Calu3 (cell line): Measurements from ENCODE around the gene NSG2. TPM values are rescaled to one million over a fixed set of nuclear protein-coding genes. Genes with fewer than 3 reads are reported as not detected.

Experiments used
- BruUV-seq: library from RNA; stranded (reverse); fragments of 400-500 nt; replicated peaks from 2 replicates; lab custom pipeline; 2021; lab: Mats Ljungman, UMichigan
- CTCF ChIA-PET: fragments of 300-600 bp; sonication (Branson Sonifier 250); formaldehyde crosslinking; loops from one replicate; lab custom pipeline; 2022; ENCODE audit warnings: antibody characterized with exemption; lab: Charles Lee
- DNase-seq: peaks from one replicate; pipeline ENCODE4 v3.0.0; 2022
- H3K27ac Mint-ChIP-seq: one replicate; pipeline ENCODE4 v1.8.0; 2022; ENCODE audit warnings: mixed read lengths; ENCODE audit not compliant: unreplicated experiment
- H3K27me3 Mint-ChIP-seq: one replicate; pipeline ENCODE4 v1.8.0; 2022; ENCODE audit warnings: mixed read lengths; ENCODE audit not compliant: unreplicated experiment
- H3K36me3 Mint-ChIP-seq: one replicate; pipeline ENCODE4 v1.8.0; 2022; ENCODE audit warnings: mild to moderate bottlenecking, moderate library complexity, mixed read lengths; ENCODE audit not compliant: insufficient read depth, unreplicated experiment
- H3K4me1 Mint-ChIP-seq: one replicate; pipeline ENCODE4 v1.8.0; 2022; ENCODE audit warnings: mild to moderate bottlenecking, low read depth, mixed read lengths; ENCODE audit not compliant: unreplicated experiment
- H3K4me3 Mint-ChIP-seq: one replicate; pipeline ENCODE4 v1.8.0; 2022; ENCODE audit warnings: mild to moderate bottlenecking, low read depth, moderate library complexity, mixed read lengths; ENCODE audit not compliant: unreplicated experiment
- H3K9me3 Mint-ChIP-seq: one replicate; pipeline ENCODE4 v1.8.0; 2022; ENCODE audit warnings: low read depth, mixed read lengths; ENCODE audit not compliant: unreplicated experiment
- intact Hi-C: fragments of 100-400 bp; cut with micrococcal nuclease; formaldehyde crosslinking; loops from one replicate; pipeline ENCODE4 v1.10.0; 2022; ENCODE audit not compliant: unreplicated experiment
- total RNA-seq: library from RNA; stranded (reverse); gene quantifications from 2 replicates; pipeline ENCODE4 v1.2.3, GENCODE V29; 2022
- TF ChIP-seq, protein P1 (sequence below): fragments of 200-600 bp; IDR thresholded peaks from one replicate; pipeline ENCODE4 v1.8.0; 2022; ENCODE audit warnings: antibody characterized with exemption; ENCODE audit not compliant: unreplicated experiment

NSG2 gene
- total RNA-seq, 1 experiment from 2014 or later: not detected

GRCh38 chr5:174094857-174095606 lies 49.5 kb downstream of the NSG2 start:
- H3K27ac Mint-ChIP-seq: no peak overlapping the region
- no peak for DNase-seq
- intact Hi-C loops: no loop called here
- H3K27me3 Mint-ChIP-seq: peaks cover 31% of the 10 kb centered on the region
- no peak overlapping the region for H3K4me3 Mint-ChIP-seq
- TF ChIP-seq, protein P1, sequence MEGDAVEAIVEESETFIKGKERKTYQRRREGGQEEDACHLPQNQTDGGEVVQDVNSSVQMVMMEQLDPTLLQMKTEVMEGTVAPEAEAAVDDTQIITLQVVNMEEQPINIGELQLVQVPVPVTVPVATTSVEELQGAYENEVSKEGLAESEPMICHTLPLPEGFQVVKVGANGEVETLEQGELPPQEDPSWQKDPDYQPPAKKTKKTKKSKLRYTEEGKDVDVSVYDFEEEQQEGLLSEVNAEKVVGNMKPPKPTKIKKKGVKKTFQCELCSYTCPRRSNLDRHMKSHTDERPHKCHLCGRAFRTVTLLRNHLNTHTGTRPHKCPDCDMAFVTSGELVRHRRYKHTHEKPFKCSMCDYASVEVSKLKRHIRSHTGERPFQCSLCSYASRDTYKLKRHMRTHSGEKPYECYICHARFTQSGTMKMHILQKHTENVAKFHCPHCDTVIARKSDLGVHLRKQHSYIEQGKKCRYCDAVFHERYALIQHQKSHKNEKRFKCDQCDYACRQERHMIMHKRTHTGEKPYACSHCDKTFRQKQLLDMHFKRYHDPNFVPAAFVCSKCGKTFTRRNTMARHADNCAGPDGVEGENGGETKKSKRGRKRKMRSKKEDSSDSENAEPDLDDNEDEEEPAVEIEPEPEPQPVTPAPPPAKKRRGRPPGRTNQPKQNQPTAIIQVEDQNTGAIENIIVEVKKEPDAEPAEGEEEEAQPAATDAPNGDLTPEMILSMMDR: no peak
- no peaks in the 10 kb centered on the region for H3K9me3 Mint-ChIP-seq
- CTCF ChIA-PET: no interaction called here
- H3K36me3 Mint-ChIP-seq: no peaks in the 10 kb centered on the region
- H3K4me1 Mint-ChIP-seq: no peaks in the 10 kb centered on the region
- BruUV-seq: no TSS peak

DNA sequence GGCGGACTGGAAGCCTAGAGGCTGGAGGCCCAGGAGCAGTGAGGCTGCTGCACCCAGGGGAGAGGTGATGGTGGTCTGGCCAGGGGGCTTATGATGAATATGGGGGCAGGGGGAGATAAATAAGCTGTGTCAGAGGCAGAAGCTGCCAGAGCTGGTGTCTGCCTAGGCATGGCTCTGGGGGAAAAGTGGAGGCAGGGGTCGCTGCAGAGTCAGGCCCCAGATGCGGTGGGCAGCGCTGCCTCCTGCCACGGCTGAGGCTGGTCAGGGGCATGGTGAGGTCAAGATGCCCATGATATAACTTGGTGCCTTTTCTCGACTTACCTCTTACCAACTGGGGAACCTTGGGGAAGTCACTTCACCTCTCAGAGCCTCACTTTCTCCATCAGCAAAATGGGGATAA lies 51.1 kb downstream of the NSG2 start:
- DNase-seq: no peak
- Mint-ChIP-seq H3K9me3 (no peaks in the 10 kb centered on the region), H3K27ac (no peak overlapping the region), H3K4me1 (no peaks in the 10 kb centered on the region), H3K36me3 (no peaks in the 10 kb centered on the region), H3K4me3 (no peak overlapping the region), H3K27me3 (peaks cover 16% of the 10 kb centered on the region)
- TF ChIP-seq, protein P1: no peak
- CTCF ChIA-PET: interaction anchor here (0.6 kb wide), 1 partner anchor 10 kb away, joined by 4 read pairs; no protein-coding TSS in a partner anchor
- intact Hi-C loops: no loop called here
- BruUV-seq: no TSS peak

DNA sequence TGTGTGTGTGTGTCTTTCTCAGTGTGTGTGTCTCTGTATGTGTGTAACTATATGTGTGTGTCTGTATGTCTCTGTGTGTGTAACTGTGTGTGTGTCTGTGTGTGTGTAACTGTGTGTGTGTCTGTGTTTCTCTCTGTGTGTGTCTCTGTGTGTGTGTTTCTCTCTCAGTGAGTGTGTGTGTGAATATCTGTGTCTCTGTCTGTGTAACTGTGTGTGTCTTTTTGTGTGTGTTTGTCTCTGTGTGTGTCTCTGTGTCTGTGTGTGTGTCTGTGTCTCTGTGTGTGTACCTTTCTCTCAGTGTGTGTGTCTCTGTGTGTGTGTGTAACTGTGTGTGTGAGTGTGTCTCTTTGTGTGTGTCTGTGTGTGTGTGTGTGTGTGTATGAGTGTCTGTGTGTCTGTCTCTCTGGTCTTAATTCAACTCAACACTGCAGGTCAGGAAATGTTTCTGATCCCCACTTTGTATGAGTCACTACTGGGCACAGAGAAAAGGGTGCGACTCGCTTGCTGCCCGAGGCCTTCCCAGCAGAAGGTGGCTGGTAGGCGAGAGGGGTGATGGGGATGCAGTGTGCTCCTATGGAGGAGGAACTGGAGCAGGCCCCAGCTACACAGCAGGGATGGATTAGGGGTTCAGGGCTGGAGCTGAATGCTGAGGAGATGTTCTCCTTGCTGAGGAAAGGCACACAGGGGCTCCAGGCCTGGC lies 52.1 kb downstream of the NSG2 start:
- H3K9me3 Mint-ChIP-seq: no peaks in the 10 kb centered on the region
- intact Hi-C loops: no loop called here
- no peak overlapping the region for H3K4me3 Mint-ChIP-seq
- TF ChIP-seq, protein P1: no peak
- no peaks in the 10 kb centered on the region for H3K36me3 Mint-ChIP-seq
- no TSS peak for BruUV-seq
- CTCF ChIA-PET: no interaction called here
- DNase-seq: no peak
- no peaks in the 10 kb centered on the region for H3K4me1 Mint-ChIP-seq
- no peak overlapping the region for H3K27ac Mint-ChIP-seq
- H3K27me3 Mint-ChIP-seq: peaks cover 5% of the 10 kb centered on the region

- Mint-ChIP-seq H3K27me3 (no peaks in the 10 kb centered on the region), H3K27ac (no peak overlapping the region), H3K4me3 (no peak overlapping the region), H3K9me3 (no peaks in the 10 kb centered on the region), H3K36me3 (no peaks in the 10 kb centered on the region), H3K4me1 (no peaks in the 10 kb centered on the region)
- CTCF ChIA-PET: no interaction called here
- TF ChIP-seq, protein P1: no peak
- DNase-seq: no peak
- intact Hi-C loops: no loop called here
- no TSS peak for BruUV-seq
Measured at GRCh38 chr5:174098694-174099093, 53.2 kb downstream of the NSG2 start.
